OCI-LY3 (cell line): ENCODE results near the gene RNPEPL1.

Source experiments
- CTCF ChIP-seq: fragments of 200-600, 300-600 bp; sonication (generic); IDR thresholded peaks from 2 replicates; pipeline ENCODE4 v1.5.1; 2014; ENCODE audit warnings: antibody characterized with exemption, low read length, low read depth
- EZH2phosphoT487 ChIP-seq: fragments of 200-600 bp; shearing (Covaris generic); IDR thresholded peaks from 2 replicates; pipeline ENCODE4 v1.6.1; 2018; ENCODE audit warnings: antibody characterized with exemption, mixed run types, low read depth

GRCh38 chr2:240603846-240604245 lies 35.6 kb downstream of the RNPEPL1 start:
- TF ChIP-seq CTCF (no peak), EZH2phosphoT487 (no peak)
